Smooth muscle cell (in vitro differentiated cells): ENCODE results near the gene NUMBL. TPM values are rescaled to one million over a fixed set of nuclear protein-coding genes. Genes with fewer than 3 reads are reported as not detected.

Experiments used
- DNase-seq: peaks from one replicate; lab custom pipeline; 2025; ENCODE audit not compliant: unreplicated experiment; lab: John Stamatoyannopoulos, UW
- H2AFZ ChIP-seq: fragments of 200-600 bp; sonication (generic); 2 replicates; pipeline ENCODE4 v1.6.0; 2016; ENCODE audit warnings: antibody characterized with exemption, low read depth, mild to moderate bottlenecking
- H3F3A ChIP-seq: fragments of 200-600 bp; sonication (generic); 2 replicates; pipeline ENCODE4 v1.6.0; 2017; ENCODE audit warnings: antibody characterized with exemption, low read depth
- H3K27ac ChIP-seq: fragments of 200-600 bp; sonication (generic); 2 replicates; pipeline ENCODE4 v1.5.1; 2016; ENCODE audit warnings: low read depth, mild to moderate bottlenecking
- H3K27me3 ChIP-seq: fragments of 200-600 bp; sonication (generic); 2 replicates; pipeline ENCODE4 v1.6.1; 2016; ENCODE audit warnings: low read depth, mild to moderate bottlenecking
- H3K36me3 ChIP-seq: fragments of 200-600 bp; sonication (generic); 2 replicates; pipeline ENCODE4 v1.5.1; 2016; ENCODE audit warnings: low read depth
- H3K4me1 ChIP-seq: fragments of 200-600 bp; sonication (generic); 2 replicates; pipeline ENCODE4 v1.5.1; 2016; ENCODE audit warnings: low read depth
- H3K4me2 ChIP-seq: fragments of 200-600 bp; sonication (generic); 2 replicates; pipeline ENCODE4 v1.6.0; 2016; ENCODE audit warnings: mild to moderate bottlenecking
- H3K4me3 ChIP-seq: fragments of 200-600 bp; sonication (generic); 2 replicates; pipeline ENCODE4 v1.5.1; 2016; ENCODE audit warnings: mild to moderate bottlenecking
- H3K79me2 ChIP-seq: fragments of 200-600 bp; sonication (generic); 2 replicates; pipeline ENCODE4 v1.6.0; 2016; ENCODE audit warnings: low read depth, mild to moderate bottlenecking
- H3K9ac ChIP-seq: fragments of 200-600 bp; sonication (generic); 2 replicates; pipeline ENCODE4 v1.6.0; 2016; ENCODE audit warnings: low read depth
- H3K9me3 ChIP-seq: fragments of 200-600 bp; sonication (generic); replicated peaks from 2 replicates; pipeline ENCODE4 v1.5.1; 2016; ENCODE audit warnings: low read depth
- H4K20me1 ChIP-seq: fragments of 200-600 bp; sonication (generic); 2 replicates; pipeline ENCODE4 v1.6.0; 2016; ENCODE audit warnings: low read depth
- WGBS: methylation state at CpG from one replicate; pipeline ENCODE4 v1.1.7; 2016; ENCODE audit warnings: low lambda C conversion rate; 5-methylcytosine and 5-hydroxymethylcytosine counted together
- polyA plus RNA-seq: library from polyadenylated mRNA; unstranded; fragments of >200 nt; fragmentation: Nextera tagmentation; extraction: Ambion mirVana; gene quantifications from 2 replicates; pipeline ENCODE4 v1.2.1, GENCODE V29; 2016
- total RNA-seq: library from RNA; depleted of rRNA; stranded (reverse); fragments of >200 nt; gene quantifications from 2 replicates; pipeline ENCODE4 v1.2.3, GENCODE V29; 2014
- TF ChIP-seq, protein P1 (sequence below): fragments of 200-600 bp; sonication (generic); IDR thresholded peaks from 2 replicates; pipeline ENCODE4 v1.5.1; 2017; ENCODE audit warnings: borderline replicate concordance, mild to moderate bottlenecking, antibody characterized with exemption; ENCODE audit not compliant: insufficient read depth, poor library complexity, severe bottlenecking

The NUMBL gene
- total and polyA plus RNA-seq, 2 experiments from 2014 or later: 30.5 to 73.0 TPM

DNA sequence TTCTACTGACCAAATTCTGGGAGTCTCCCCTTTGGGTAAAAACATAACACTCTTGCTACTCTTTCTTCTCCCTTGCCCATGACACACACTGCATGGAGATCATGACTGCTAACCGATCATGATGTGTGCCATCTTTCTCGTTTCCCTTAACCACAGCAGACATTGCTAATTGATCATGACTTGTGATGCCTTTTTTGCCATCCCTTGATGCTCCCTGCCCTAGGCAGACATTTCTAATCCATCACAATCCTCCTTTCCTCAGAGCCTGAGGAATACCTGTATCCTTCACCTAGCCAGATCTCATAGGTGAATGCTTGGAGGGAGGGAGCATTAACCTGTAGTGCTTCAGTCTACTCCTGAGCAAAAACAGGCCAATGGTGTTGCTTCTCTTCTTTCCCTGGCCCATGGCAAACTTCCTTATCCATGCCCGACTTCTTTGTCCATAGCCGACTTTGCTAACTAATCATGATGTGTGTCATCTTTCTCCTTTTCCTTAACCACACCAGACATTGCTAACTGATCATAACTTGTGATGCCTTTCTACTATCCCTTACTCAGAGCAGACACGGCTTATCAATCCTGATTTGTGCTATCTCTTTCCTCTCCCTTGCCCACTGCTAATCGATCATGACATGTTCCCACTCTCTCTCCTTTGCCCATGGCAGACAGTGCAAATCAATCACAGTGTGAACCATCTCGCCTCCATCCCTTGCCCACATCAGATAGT lies 17.7 kb downstream of the NUMBL start:
- TF ChIP-seq, protein P1, sequence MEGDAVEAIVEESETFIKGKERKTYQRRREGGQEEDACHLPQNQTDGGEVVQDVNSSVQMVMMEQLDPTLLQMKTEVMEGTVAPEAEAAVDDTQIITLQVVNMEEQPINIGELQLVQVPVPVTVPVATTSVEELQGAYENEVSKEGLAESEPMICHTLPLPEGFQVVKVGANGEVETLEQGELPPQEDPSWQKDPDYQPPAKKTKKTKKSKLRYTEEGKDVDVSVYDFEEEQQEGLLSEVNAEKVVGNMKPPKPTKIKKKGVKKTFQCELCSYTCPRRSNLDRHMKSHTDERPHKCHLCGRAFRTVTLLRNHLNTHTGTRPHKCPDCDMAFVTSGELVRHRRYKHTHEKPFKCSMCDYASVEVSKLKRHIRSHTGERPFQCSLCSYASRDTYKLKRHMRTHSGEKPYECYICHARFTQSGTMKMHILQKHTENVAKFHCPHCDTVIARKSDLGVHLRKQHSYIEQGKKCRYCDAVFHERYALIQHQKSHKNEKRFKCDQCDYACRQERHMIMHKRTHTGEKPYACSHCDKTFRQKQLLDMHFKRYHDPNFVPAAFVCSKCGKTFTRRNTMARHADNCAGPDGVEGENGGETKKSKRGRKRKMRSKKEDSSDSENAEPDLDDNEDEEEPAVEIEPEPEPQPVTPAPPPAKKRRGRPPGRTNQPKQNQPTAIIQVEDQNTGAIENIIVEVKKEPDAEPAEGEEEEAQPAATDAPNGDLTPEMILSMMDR: no peak
- Histone ChIP-seq H3K36me3 (peaks cover 45% of the 10 kb centered on the region), H3K4me1 (no peaks in the 10 kb centered on the region), H3K9ac (no peak overlapping the region), H3F3A (no peaks in the 10 kb centered on the region), H3K9me3 (no peaks in the 10 kb centered on the region), H3K27ac (no peak overlapping the region), H3K4me2 (no peak overlapping the region), H2AFZ (no peak overlapping the region), H3K4me3 (no peak overlapping the region), H3K27me3 (no peaks in the 10 kb centered on the region), H4K20me1 (peaks cover 6% of the 10 kb centered on the region), H3K79me2 (no peaks in the 10 kb centered on the region)
- DNase-seq: no peak
- 97% methylated on average over 7 of the region's 7 CpGs for WGBS

DNA sequence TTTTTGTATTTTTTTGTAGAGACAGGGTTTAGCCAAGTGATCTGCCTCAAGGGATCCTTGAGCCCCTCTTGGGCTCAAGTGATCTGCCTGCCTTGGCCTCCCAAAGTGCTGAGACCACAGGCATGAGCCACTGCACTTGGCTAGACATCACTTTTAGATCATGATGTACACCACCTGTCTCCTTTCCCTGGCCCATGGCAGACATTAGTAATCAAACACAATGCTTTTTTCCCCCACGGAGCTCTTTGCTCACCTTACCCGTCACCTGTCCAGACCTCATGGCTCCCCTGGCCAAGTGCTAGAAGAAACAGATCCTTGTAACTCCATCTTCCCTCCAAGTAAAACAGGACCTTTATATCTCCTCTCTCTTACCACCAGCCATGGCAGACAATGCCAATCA lies 18.4 kb downstream of the NUMBL start:
- no peak for DNase-seq
- Histone ChIP-seq H3K27ac (no peak overlapping the region), H2AFZ (no peak overlapping the region), H3F3A (peaks cover 3% of the 10 kb centered on the region), H4K20me1 (peaks cover 6% of the 10 kb centered on the region), H3K27me3 (no peaks in the 10 kb centered on the region), H3K4me3 (no peak overlapping the region), H3K36me3 (peaks cover 44% of the 10 kb centered on the region), H3K79me2 (no peaks in the 10 kb centered on the region), H3K4me1 (no peaks in the 10 kb centered on the region), H3K9ac (no peak overlapping the region), H3K4me2 (no peak overlapping the region), H3K9me3 (no peaks in the 10 kb centered on the region)
- TF ChIP-seq, protein P1: no peak
- WGBS: 96% methylated on average over 2 of the region's 2 CpGs

DNA sequence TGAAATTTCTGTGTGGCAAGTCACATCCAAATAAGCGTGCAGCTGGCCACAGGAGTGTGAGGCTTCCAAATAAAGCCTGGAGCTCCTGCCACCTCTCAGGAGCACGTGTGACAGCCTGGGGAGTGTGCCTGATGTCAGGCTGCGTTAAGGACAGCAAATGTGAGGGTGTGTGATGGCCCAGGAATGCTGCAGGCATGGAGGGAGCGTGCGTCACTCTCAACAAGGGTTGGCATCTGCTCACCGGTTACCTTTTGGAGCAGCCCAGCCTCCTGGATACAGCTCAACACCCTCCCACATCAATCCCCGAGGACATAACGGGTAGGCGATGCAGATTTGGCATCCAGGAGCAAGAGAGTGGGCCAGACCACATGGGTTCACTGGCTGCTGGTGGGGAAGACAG lies 19.0 kb downstream of the NUMBL start:
- TF ChIP-seq, protein P1: no peak
- 95% methylated on average over 9 of the region's 9 CpGs for whole genome bisulfite sequencing
- no peak overlapping the region for H3K27ac ChIP-seq
- peaks cover 6% of the 10 kb centered on the region for H4K20me1 ChIP-seq
- no peak overlapping the region for H2AFZ ChIP-seq
- H3K9me3 ChIP-seq: no peaks in the 10 kb centered on the region
- H3K36me3 ChIP-seq: peaks cover 44% of the 10 kb centered on the region
- H3K79me2 ChIP-seq: no peaks in the 10 kb centered on the region
- no peak overlapping the region for H3K9ac ChIP-seq
- no peak overlapping the region for H3K4me2 ChIP-seq
- peaks cover 8% of the 10 kb centered on the region for H3F3A ChIP-seq
- no peak overlapping the region for H3K4me3 ChIP-seq
- no peaks in the 10 kb centered on the region for H3K27me3 ChIP-seq
- DNase-seq: no peak
- no peaks in the 10 kb centered on the region for H3K4me1 ChIP-seq
